ENCODE measurements around the gene GGCT. TPM values are rescaled to one million over a fixed set of nuclear protein-coding genes. Genes with fewer than 3 reads are reported as not detected.

The GGCT gene
- total and polyA plus RNA-seq, 2 donors (not counting 3 experiments of a cell fraction or from before 2014, with no cell fraction given), result 21.1 to 44.3 TPM

- no peak overlapping the region for H3K27ac ChIP-seq (ENCODE audit: insufficient read depth, low read depth, low read length)
- dilution Hi-C loops (cut with MboI; ENCODE audit: extremely low pct_ligation_motif_present, low sequenced_read_pairs) (no loop called here), intact Hi-C loops (cut with micrococcal nuclease) (no loop called here)
- no peaks in the 10 kb centered on the region for H3K9me3 ChIP-seq (replicated peaks; ENCODE audit: control insufficient read depth, insufficient read depth, low read length)
- no peaks in the 10 kb centered on the region for H3K27me3 ChIP-seq (ENCODE audit: control insufficient read depth in 2 of 2, insufficient read depth in 2 of 2, low read length in 2 of 2)
- no peak for TF ChIP-seq FOS (IDR thresholded peaks at IDR 0.05; ENCODE audit: borderline replicate concordance, insufficient read depth, low read length)
- DNase-seq (ENCODE audit: low read depth, low spot score), result no peak
- H3K9me1 ChIP-seq (replicated peaks; ENCODE audit: control insufficient read depth, extremely low read depth, insufficient read depth, low read length), result no peaks in the 10 kb centered on the region
- H3K9ac ChIP-seq (replicated peaks; ENCODE audit: extremely low read depth, insufficient read depth, low read length), result no peak overlapping the region
- no peak overlapping the region for H2AFZ ChIP-seq (ENCODE audit: low read depth, low read length)
- H3K79me2 ChIP-seq (ENCODE audit: control insufficient read depth, insufficient read depth, low read length), result peaks cover 39% of the 10 kb centered on the region
- no peak overlapping the region for H3K4me3 ChIP-seq (replicated peaks in 1 of 3; ENCODE audit: insufficient read depth in 1 of 3, low read depth in 1 of 3, low read length in 3 of 3)
- no peak for FAIRE-seq
- peaks cover 7 to 11% of the 10 kb centered on the region in 2 experiments for H3K36me3 ChIP-seq (ENCODE audit: control insufficient read depth in 2 of 2, extremely low read depth in 1 of 2, insufficient read depth in 2 of 2, low read length in 2 of 2)
- no peaks in the 10 kb centered on the region for H4K20me1 ChIP-seq (replicated peaks; ENCODE audit: control insufficient read depth, extremely low read depth, insufficient read depth, low read length)
- H3K4me2 ChIP-seq (ENCODE audit: insufficient read depth, low read length), result no peak overlapping the region
- POLR2A ChIA-PET, result no interaction called here
- CTCF ChIA-PET, result no interaction called here
- peaks cover 18% of the 10 kb centered on the region for H3K4me1 ChIP-seq (ENCODE audit: control insufficient read depth, extremely low read depth, insufficient read depth, low read length)
- no TSS peak for BruUV-seq (replicated peaks)
These were observed 42.5 kb downstream of the GGCT start for GRCh38 chr7:30462179-30462578.

DNA sequence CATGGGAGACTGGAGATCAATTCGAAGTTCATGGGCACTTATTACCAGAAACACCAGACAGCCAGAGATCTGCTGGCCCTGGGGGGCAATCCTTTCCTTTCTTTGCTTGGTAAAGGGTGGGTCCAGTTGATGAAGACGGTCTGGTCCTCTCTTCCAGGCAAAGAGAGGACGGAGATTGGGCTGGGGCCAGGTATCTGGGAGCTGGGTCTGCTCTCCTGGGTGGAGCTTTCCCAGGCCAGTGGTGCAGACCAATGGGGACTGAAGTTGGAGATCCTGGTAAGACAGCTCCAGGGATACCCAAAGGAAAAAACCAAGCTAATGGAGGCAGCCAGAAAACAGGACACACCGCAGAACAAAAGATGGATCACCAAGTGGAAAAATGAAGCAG is 44.4 kb downstream of the GGCT start:
- Histone ChIP-seq H3K9ac (replicated peaks; ENCODE audit: extremely low read depth, insufficient read depth, low read length) (peak overlapping the region; percentile 35), H3K4me1 (ENCODE audit: control insufficient read depth, extremely low read depth, insufficient read depth, low read length) (peaks cover 18% of the 10 kb centered on the region), H3K4me3 (replicated peaks in 1 of 3; ENCODE audit: insufficient read depth in 1 of 3, low read depth in 1 of 3, low read length in 3 of 3) (no peak overlapping the region), H4K20me1 (replicated peaks; ENCODE audit: control insufficient read depth, extremely low read depth, insufficient read depth, low read length) (no peaks in the 10 kb centered on the region), H3K27me3 (ENCODE audit: control insufficient read depth in 2 of 2, insufficient read depth in 2 of 2, low read length in 2 of 2) (no peaks in the 10 kb centered on the region), H3K36me3 (ENCODE audit: control insufficient read depth in 2 of 2, extremely low read depth in 1 of 2, insufficient read depth in 2 of 2, low read length in 2 of 2) (peaks cover 12 to 24% of the 10 kb centered on the region in 2 experiments), H3K9me3 (replicated peaks; ENCODE audit: control insufficient read depth, insufficient read depth, low read length) (no peaks in the 10 kb centered on the region), H3K79me2 (ENCODE audit: control insufficient read depth, insufficient read depth, low read length) (peaks cover 21% of the 10 kb centered on the region), H3K27ac (ENCODE audit: insufficient read depth, low read depth, low read length) (peak overlapping the region; percentile 56), H3K4me2 (ENCODE audit: insufficient read depth, low read length) (peak overlapping the region; percentile 55), H3K9me1 (replicated peaks; ENCODE audit: control insufficient read depth, extremely low read depth, insufficient read depth, low read length) (no peaks in the 10 kb centered on the region), H2AFZ (ENCODE audit: low read depth, low read length) (no peak overlapping the region)
- no peak for DNase-seq (ENCODE audit: low read depth, low spot score)
- no TSS peak for BruUV-seq (replicated peaks)
- FAIRE-seq, result no peak
- POLR2A ChIA-PET, result interaction anchor here (1.6 kb wide), 1 partner anchor 13 kb away, joined by 3 read pairs; no protein-coding TSS in a partner anchor
- no peak for TF ChIP-seq MAX (IDR thresholded peaks at IDR 0.05; ENCODE audit: insufficient read depth, insufficient read length)
- TF ChIP-seq POLR2AphosphoS5 (IDR thresholded peaks at IDR 0.05; ENCODE audit: insufficient read depth, low read depth, low read length), result no peak
- no peak for TF ChIP-seq FOS (IDR thresholded peaks at IDR 0.05; ENCODE audit: borderline replicate concordance, insufficient read depth, low read length)
- TF ChIP-seq JUN (IDR thresholded peaks at IDR 0.05; ENCODE audit: borderline replicate concordance, insufficient read depth, insufficient read length, low read depth), result no peak
- no peak for TF ChIP-seq CTCF (IDR thresholded peaks at IDR 0.05; ENCODE audit: extremely low read depth in 1 of 2, insufficient read depth in 1 of 2, low read depth in 1 of 2, low read length in 2 of 2)
- no peak for TF ChIP-seq MYC (IDR thresholded peaks at IDR 0.05; ENCODE audit: low read depth, low read length)
- TF ChIP-seq GATA2 (IDR thresholded peaks at IDR 0.05; ENCODE audit: insufficient read depth, insufficient read length, low read depth, low read length), result no peak
- TF ChIP-seq POLR2A (IDR thresholded peaks at IDR 0.05; ENCODE audit: low read depth, low read length), result no peak
- no peak for TF ChIP-seq EZH2 (IDR thresholded peaks at IDR 0.05; ENCODE audit: borderline replicate concordance, low read depth, low read length, severe bottlenecking)
- CTCF ChIA-PET, result interaction anchor here (0.8 to 3.3 kb wide), 10 partner anchors 9 to 296 kb away, joined by 3 to 26 read pairs (median 6); partner anchors contain the start of gene NOD1
- intact Hi-C loops (cut with micrococcal nuclease), result loop anchor here (1.0 kb wide), 1 partner anchor 9 kb away; no protein-coding TSS in a partner anchor
- dilution Hi-C loops (cut with MboI; ENCODE audit: extremely low pct_ligation_motif_present, low sequenced_read_pairs), result no loop called here
